GM12872 (cell line): ENCODE data around the gene QPCTL.

Source experiments
- TF ChIP-seq, protein P1 (sequence below): IDR thresholded peaks from 3 replicates; pipeline ENCODE4 v1.5.1; 2011; ENCODE audit warnings: low read depth, mild to moderate bottlenecking, low read length, moderate library complexity; ENCODE audit not compliant: insufficient read depth

QPCTL gene

DNA sequence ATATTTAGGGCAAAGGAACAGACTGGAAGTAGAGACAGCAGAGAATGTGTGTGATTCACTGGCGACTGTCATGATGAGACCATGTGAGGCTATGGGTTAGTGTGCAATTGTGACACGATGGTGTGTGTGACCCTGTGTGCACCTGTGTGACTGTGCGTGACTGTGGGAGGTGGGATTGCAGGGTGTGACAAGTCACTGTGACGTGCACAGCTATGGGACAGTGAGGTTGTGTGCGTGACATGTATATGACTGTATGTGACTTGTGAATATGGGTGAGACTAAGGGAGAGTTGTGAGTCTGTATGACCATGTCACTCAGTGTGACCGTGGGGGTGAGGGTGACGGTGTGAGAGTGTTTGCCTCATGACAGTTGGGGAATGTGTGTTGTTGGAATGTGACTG is 27.9 kb upstream of the QPCTL start:
- TF ChIP-seq, protein P1, sequence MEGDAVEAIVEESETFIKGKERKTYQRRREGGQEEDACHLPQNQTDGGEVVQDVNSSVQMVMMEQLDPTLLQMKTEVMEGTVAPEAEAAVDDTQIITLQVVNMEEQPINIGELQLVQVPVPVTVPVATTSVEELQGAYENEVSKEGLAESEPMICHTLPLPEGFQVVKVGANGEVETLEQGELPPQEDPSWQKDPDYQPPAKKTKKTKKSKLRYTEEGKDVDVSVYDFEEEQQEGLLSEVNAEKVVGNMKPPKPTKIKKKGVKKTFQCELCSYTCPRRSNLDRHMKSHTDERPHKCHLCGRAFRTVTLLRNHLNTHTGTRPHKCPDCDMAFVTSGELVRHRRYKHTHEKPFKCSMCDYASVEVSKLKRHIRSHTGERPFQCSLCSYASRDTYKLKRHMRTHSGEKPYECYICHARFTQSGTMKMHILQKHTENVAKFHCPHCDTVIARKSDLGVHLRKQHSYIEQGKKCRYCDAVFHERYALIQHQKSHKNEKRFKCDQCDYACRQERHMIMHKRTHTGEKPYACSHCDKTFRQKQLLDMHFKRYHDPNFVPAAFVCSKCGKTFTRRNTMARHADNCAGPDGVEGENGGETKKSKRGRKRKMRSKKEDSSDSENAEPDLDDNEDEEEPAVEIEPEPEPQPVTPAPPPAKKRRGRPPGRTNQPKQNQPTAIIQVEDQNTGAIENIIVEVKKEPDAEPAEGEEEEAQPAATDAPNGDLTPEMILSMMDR: no peak

DNA sequence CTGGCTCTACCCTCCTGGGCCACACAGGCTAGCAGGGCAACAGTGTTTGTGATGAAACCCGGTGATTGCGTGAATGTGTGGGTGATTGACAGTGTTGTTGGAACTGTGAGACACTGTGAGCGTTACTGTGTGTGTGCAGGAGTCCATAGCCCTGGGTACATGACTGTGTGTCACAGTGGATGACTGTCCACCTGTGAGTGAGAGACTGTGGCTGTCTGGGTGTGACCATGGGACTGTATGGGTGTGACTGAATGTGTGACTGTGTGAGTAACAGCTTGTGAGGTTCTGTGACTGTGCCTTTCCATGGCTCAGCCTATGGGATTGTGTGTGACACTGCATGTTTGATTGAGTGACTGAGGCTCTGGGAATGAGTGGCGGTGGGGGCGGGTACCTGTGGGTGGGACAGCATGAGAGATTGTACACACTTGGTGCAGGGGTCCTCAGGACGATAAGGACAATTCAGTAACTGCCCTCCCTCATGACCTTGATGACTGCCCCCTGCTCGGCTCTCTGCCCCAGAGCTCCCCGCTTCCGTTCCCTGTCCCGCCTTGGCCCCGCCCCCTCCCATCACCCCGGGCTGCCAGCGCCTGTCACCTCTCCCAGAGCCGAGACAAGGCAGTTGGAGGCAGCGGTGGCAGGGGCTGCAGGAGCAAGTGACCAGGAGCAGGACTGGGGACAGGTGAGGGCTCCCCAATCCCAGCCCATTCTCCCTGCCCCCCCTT is 24.7 kb upstream of the QPCTL start, which contains the start of gene GIPR:
GIPR (plus strand) TSS at position 602 of the 722 bp plus-strand sequence. CDS start 1,300 bp downstream, outside the sequence.
- TF ChIP-seq, protein P1: no peak

DNA sequence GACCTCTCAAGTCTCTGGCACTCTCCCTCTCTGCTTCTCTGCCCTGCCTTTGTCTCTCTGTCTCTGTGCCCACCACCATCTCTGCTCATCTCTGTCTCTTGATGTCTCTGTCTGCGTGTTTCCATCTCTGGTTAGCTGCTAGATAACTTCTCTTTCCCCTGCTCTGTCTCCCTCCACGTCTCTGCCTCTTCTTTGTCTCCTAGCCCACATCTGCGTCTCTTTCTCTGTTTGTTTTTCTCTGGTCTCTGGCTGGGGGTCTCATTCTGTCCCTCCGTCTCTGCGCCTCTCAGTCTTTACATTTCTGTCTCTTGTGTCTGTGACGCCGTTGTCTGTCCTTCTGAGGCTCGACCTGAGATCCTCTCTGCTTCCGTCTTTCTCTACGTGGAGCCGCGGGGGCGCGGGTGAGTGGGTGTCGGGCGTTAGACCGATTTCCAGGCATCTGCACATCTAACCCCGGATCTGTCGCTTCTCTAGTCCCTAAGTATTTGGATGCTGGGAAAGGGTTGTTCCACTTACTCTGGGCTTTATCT is 24.1 kb upstream of the QPCTL start:
- TF ChIP-seq, protein P1: no peak

DNA sequence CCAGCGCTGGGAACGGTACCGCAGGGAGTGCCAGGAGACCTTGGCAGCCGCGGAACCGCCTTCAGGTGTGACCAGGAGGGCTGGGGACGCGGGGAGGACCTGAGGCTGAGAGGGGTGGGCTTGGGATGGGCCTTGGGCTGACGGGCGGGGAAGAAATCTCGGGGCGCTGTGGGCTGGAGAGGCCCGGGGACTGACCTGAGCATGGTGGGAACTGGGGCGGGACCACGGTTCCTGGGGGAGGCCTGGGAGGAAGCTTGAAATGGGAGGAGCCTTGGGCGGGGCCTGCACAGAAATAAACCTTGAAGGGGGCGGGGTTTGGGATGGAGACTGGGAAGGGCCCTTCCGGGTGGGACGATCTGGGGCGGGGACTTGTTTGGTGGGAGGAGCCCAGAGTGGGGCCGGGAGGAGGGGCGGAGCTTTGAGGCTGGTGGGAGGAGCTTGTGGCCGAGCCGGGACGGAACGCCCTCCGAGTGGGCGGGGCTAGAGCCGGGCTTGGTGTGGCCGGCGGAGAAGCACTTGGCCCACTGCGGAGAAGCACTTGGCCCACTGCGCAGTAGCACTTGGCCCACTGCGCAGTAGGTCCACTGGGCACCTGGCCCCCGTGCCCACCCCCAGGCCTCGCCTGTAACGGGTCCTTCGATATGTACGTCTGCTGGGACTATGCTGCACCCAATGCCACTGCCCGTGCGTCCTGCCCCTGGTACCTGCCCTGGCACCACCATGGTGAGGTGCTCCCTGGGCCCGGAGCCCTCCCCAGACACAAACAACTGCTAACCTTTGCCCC is 21.6 kb upstream of the QPCTL start:
- TF ChIP-seq, protein P1: no peak

DNA sequence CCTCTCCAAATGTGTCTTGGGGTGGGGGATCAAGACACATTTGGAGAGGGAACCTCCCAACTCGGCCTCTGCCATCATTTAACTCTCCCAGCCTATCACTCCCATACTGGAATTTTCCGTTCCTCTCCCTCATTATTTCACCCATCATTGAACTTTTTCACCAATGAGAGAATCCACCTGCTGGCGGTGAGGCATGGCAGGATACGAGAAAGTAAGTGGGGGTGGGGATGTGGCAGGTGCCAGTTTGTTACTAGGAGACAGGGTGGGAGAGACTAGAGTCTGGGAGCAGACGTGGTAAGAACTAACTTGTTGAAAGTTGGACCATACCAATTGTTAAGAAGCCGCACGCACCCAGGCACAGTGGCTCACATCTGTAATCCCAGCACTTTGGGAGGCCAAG is 17.5 kb upstream of the QPCTL start:
- TF ChIP-seq, protein P1: no peak

DNA sequence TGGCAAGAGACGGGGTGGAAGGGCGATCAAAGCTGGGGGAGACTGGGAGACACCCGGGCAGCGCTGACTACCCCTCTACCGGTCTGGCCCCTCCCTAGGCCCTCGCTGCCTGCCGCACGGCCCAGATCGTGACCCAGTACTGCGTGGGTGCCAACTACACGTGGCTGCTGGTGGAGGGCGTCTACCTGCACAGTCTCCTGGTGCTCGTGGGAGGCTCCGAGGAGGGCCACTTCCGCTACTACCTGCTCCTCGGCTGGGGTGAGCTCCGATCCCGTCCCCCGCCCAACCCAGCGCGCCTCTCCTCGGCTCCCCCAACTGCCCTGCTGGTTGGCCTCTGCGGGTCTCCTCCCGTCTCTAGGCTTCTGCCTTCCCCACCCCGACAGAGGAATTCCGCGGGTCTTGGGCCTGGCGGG is 15.6 kb upstream of the QPCTL start:
- TF ChIP-seq, protein P1: no peak
